HepG2 (cell line): ENCODE data around the gene ABHD4. TPM values are rescaled to one million over a fixed set of nuclear protein-coding genes. Genes with fewer than 3 reads are reported as not detected.

ENCODE experiments used
- ATAD3A ChIP-seq: sonication (generic); formaldehyde crosslinking; IDR thresholded peaks from 2 replicates; pipeline ENCODE4 v1.4.0; 2020; ENCODE audit warnings: missing genetic modification reagents
- CREB3 ChIP-seq: sonication (generic); formaldehyde crosslinking; IDR thresholded peaks from 2 replicates; pipeline ENCODE4 v1.5.0; 2020; ENCODE audit warnings: missing genetic modification reagents
- FOXA3 ChIP-seq: IDR thresholded peaks from 2 replicates; pipeline ENCODE4 v1.6.1; 2016; ENCODE audit warnings: missing genetic modification reagents, missing compliant biosample characterization
- HIC2 ChIP-seq: sonication (generic); formaldehyde crosslinking; IDR thresholded peaks from 2 replicates; pipeline ENCODE4 v1.9.0; 2022; ENCODE audit warnings: low read depth, missing genetic modification reagents
- ISX ChIP-seq: sonication (generic); formaldehyde crosslinking; conservative IDR thresholded peaks from 2 replicates; pipeline ENCODE4 v1.5.0; 2020; ENCODE audit warnings: missing genetic modification reagents
- KAT8 ChIP-seq: IDR thresholded peaks from 2 replicates; pipeline ENCODE4 v1.6.1; 2016; ENCODE audit warnings: missing genetic modification reagents, missing compliant biosample characterization
- MBD4 ChIP-seq: IDR thresholded peaks from 2 replicates; pipeline ENCODE4 v1.6.1; 2012; ENCODE audit warnings: low read length, inconsistent platforms, borderline replicate concordance
- NCOR1 ChIP-seq: fragments of 200-600 bp; sonication (generic); IDR thresholded peaks from 2 replicates; pipeline ENCODE4 v1.7.0; 2017; ENCODE audit warnings: antibody characterized with exemption, low read length, borderline replicate concordance
- NPAS2 ChIP-seq: sonication (generic); formaldehyde crosslinking; IDR thresholded peaks from 2 replicates; pipeline ENCODE4 v1.8.0; 2022; ENCODE audit warnings: mild to moderate bottlenecking, missing genetic modification reagents, borderline replicate concordance
- NRL ChIP-seq: sonication (generic); formaldehyde crosslinking; IDR thresholded peaks from 2 replicates; pipeline ENCODE4 v1.5.0; 2020; ENCODE audit warnings: missing genetic modification reagents, mild to moderate bottlenecking, moderate library complexity, borderline replicate concordance
- RAD21 ChIP-seq: fragments of 450-650 bp; formaldehyde crosslinking; IDR thresholded peaks from 2 replicates; pipeline ENCODE4 v1.5.0; 2020; ENCODE audit warnings: mild to moderate bottlenecking
- TEAD3 ChIP-seq: optimal IDR thresholded peaks from 2 replicates; pipeline ENCODE3; 2016; ENCODE audit warnings: borderline replicate concordance
- TEF ChIP-seq: sonication (generic); formaldehyde crosslinking; IDR thresholded peaks from 2 replicates; pipeline ENCODE4 v1.5.0; 2020; ENCODE audit warnings: missing genetic modification reagents
- TFE3 ChIP-seq: IDR thresholded peaks from 2 replicates; pipeline ENCODE4 v1.6.1; 2016
- ZKSCAN8 ChIP-seq: IDR thresholded peaks from 2 replicates; pipeline ENCODE4 v1.6.1; 2016; ENCODE audit warnings: borderline replicate concordance, missing genetic modification reagents, missing compliant biosample characterization
- ZNF142 ChIP-seq: sonication (generic); formaldehyde crosslinking; IDR thresholded peaks from 2 replicates; pipeline ENCODE4 v1.4.0; 2020; ENCODE audit warnings: missing genetic modification reagents
- ZNF33B ChIP-seq: sonication (generic); formaldehyde crosslinking; IDR thresholded peaks from 2 replicates; pipeline ENCODE4 v1.5.1; 2020; ENCODE audit warnings: mild to moderate bottlenecking, missing genetic modification reagents
- ZNF562 ChIP-seq: sonication (generic); formaldehyde crosslinking; IDR thresholded peaks from 2 replicates; pipeline ENCODE4 v1.8.0; 2022; ENCODE audit warnings: missing genetic modification reagents, borderline replicate concordance
- ZNF75D ChIP-seq: sonication (generic); formaldehyde crosslinking; IDR thresholded peaks from 2 replicates; pipeline ENCODE4 v1.8.1; 2023; ENCODE audit warnings: missing genetic modification reagents, mild to moderate bottlenecking, borderline replicate concordance
- ZSCAN12 ChIP-seq: sonication (generic); formaldehyde crosslinking; IDR thresholded peaks from 2 replicates; pipeline ENCODE4 v1.9.0; 2021; ENCODE audit warnings: mild to moderate bottlenecking, missing genetic modification reagents
- polyA plus RNA-seq, 8 experiments: library from polyadenylated mRNA; depleted of rRNA in 3 of 8; stranded (reverse) in 7 of 8; unstranded in 1 of 8; fragments of >200 nt; fragmentation: Illumina TruSeq in 4 of 8; extraction: Trizol in 4 of 8; gene quantifications; 2 replicates each; pipeline versions ENCODE4 v1.2.1 to v1.2.3, GENCODE V29; 2011 to 2016; ENCODE audit warnings: low read depth in 4 of 8, missing spikeins in 1 of 8, mixed read lengths in 1 of 8; ENCODE audit not compliant: insufficient read depth in 1 of 8
- total RNA-seq, 5 experiments: library from RNA; depleted of rRNA; stranded (reverse); fragments of >200 nt; fragmentation: Illumina TruSeq; extraction: Trizol; gene quantifications; 2 replicates each; pipeline ENCODE4 v1.2.3, GENCODE V29; 2016; ENCODE audit warnings: low read depth in 1 of 5

Gene ABHD4
- total and polyA plus RNA-seq, 2 of the 13 experiments (the other 11 are each of a cell fraction or from before 2014, with no cell fraction given) = 16.1 to 47.5 TPM

- TF ChIP-seq TEF (CRISPR knock-in tag) = 0 out of 2 replicates have a peak, but pooled peaks have one; percentile 14
- 0 out of 2 replicates have a peak, but pooled peaks have one; percentile 9 for TF ChIP-seq KAT8 (CRISPR knock-in tag)
- no peak for TF ChIP-seq ISX (CRISPR knock-in tag)
- no peak for TF ChIP-seq ZNF562 (CRISPR knock-in tag)
- no peak for TF ChIP-seq TFE3 (CRISPR knock-in tag)
- TF ChIP-seq NPAS2 (CRISPR knock-in tag) = no peak
- TF ChIP-seq HIC2 (CRISPR knock-in tag) = no peak
- TF ChIP-seq MBD4 = no peak
- peak; percentile 95 for TF ChIP-seq ZKSCAN8
- TF ChIP-seq NCOR1 = no peak
- no peak for TF ChIP-seq CREB3 (CRISPR knock-in tag)
- TF ChIP-seq NRL = no peak
- no peak for TF ChIP-seq ZSCAN12 (CRISPR knock-in tag)
- TF ChIP-seq RAD21 (CRISPR knock-in tag) = 0 out of 2 replicates have a peak, but pooled peaks have one; percentile 15
- no peak for TF ChIP-seq ZNF75D (CRISPR knock-in tag)
- peak; percentile 11 for TF ChIP-seq TEAD3 (CRISPR knock-in tag)
- no peak for TF ChIP-seq ATAD3A (CRISPR knock-in tag)
- 0 out of 2 replicates have a peak, but pooled peaks have one; percentile 41 for TF ChIP-seq FOXA3 (CRISPR knock-in tag)
- TF ChIP-seq ZNF33B (CRISPR knock-in tag) = no peak
- 0 out of 2 replicates have a peak, but pooled peaks have one; percentile 9 for TF ChIP-seq ZNF142
These were observed 59.8 kb downstream of the ABHD4 start (continued) for GRCh38 chr14:22657861-22658260.
